DMS114 treated with DMSO at 0.1 percent for 48 hours (cell line): ENCODE measurements around the gene GPS1.
"Not testable (repeated sequence)": the region's sequence is repeated elsewhere in the genome, so short reads cannot be mapped to it uniquely, and the experiment has no call there.

ENCODE experiments used
- DNase-seq: peaks from one replicate; lab custom pipeline; 2025; ENCODE audit not compliant: unreplicated experiment; lab: John Stamatoyannopoulos, UW

GPS1 gene

GRCh38 chr17:82025401-82026107, 26.1 kb upstream of the GPS1 start:
- no peak for DNase-seq

- DNase-seq: no peak
These were observed 23.5 kb upstream of the GPS1 start for GRCh38 chr17:82028246-82028645.

GRCh38 chr17:82028966-82029365, 22.7 kb upstream of the GPS1 start:
- no peak for DNase-seq

GRCh38 chr17:82029391-82029790, 22.3 kb upstream of the GPS1 start:
- no peak for DNase-seq

- DNase-seq: no peak
These were observed 21.7 kb upstream of the GPS1 start for GRCh38 chr17:82029990-82030469.

- DNase-seq: peak; percentile 36
These were observed 21.0 kb upstream of the GPS1 start for GRCh38 chr17:82030470-82031302.

GRCh38 chr17:82031303-82031884, 20.3 kb upstream of the GPS1 start, which contains the start of gene RAC3:
TSS of gene RAC3 (plus strand) at chr17:82031678. CDS start at chr17:82031762, 84 bp downstream.
- DNase-seq: no peak

GRCh38 chr17:82031885-82032627, 19.6 kb upstream of the GPS1 start:
- DNase-seq: no peak

GRCh38 chr17:82033359-82034085, 18.2 kb upstream of the GPS1 start:
- DNase-seq: no peak

- no peak for DNase-seq
These were observed 17.2 kb upstream of the GPS1 start for GRCh38 chr17:82034371-82035011.

- DNase-seq: no peak
These were observed 16.2 kb upstream of the GPS1 start for GRCh38 chr17:82035488-82035887.

GRCh38 chr17:82035956-82036633, 15.6 kb upstream of the GPS1 start:
- DNase-seq: no peak

GRCh38 chr17:82036634-82037091, 15.0 kb upstream of the GPS1 start:
- DNase-seq: no peak

- peak; percentile 89 for DNase-seq
These were observed 14.4 kb upstream of the GPS1 start, which contains the start of gene DCXR for GRCh38 chr17:82037092-82037888. TSS of gene DCXR (minus strand) at chr17:82037697. CDS start at chr17:82037682, 15 bp downstream.

GRCh38 chr17:82037889-82038195, 13.9 kb upstream of the GPS1 start:
- DNase-seq: no peak

GRCh38 chr17:82038796-82039409, 12.8 kb upstream of the GPS1 start:
- DNase-seq: not testable (repeated sequence)

GRCh38 chr17:82039695-82040299, 11.9 kb upstream of the GPS1 start:
- DNase-seq: no peak
